Stimulated activated naive CD8-positive, alpha-beta T cell treated with anti-CD3 and anti-CD28 coated beads, Interleukin-15, Interleukin-2, amounts not matched to agents 100 ng/mL and 50 ng/mL, for 24 hours (primary cell): Measurements from ENCODE around the gene ARHGEF1.
"Not testable (repeated sequence)": the region's sequence is repeated elsewhere in the genome, so short reads cannot be mapped to it uniquely, and the experiment has no call there.

Experiments
- H3K27ac Mint-ChIP-seq: one replicate; pipeline ENCODE4 v1.8.0; 2021; ENCODE audit warnings: mild to moderate bottlenecking, mixed read lengths
- H3K27me3 Mint-ChIP-seq: one replicate; pipeline ENCODE4 v1.8.0; 2021; ENCODE audit warnings: mixed read lengths
- H3K36me3 Mint-ChIP-seq: one replicate; pipeline ENCODE4 v1.8.0; 2021; ENCODE audit warnings: low read depth, mixed read lengths
- H3K4me1 Mint-ChIP-seq: one replicate; pipeline ENCODE4 v1.8.0; 2021; ENCODE audit warnings: low read depth, mixed read lengths
- H3K4me3 Mint-ChIP-seq: one replicate; pipeline ENCODE4 v1.8.0; 2021; ENCODE audit warnings: mild to moderate bottlenecking, mixed read lengths
- H3K9me3 Mint-ChIP-seq: one replicate; pipeline ENCODE4 v1.8.0; 2021; ENCODE audit warnings: mixed read lengths

Gene ARHGEF1

GRCh38 chr19:41872384-41872774 is 10.6 kb upstream of the ARHGEF1 start:
- Mint-ChIP-seq H3K27me3 (no peaks in the 10 kb centered on the region), H3K36me3 (peaks cover 45% of the 10 kb centered on the region), H3K27ac (peak overlapping the region; percentile 81), H3K9me3 (no peaks in the 10 kb centered on the region), H3K4me3 (peak overlapping the region; percentile 30), H3K4me1 (peaks cover 92% of the 10 kb centered on the region)

DNA sequence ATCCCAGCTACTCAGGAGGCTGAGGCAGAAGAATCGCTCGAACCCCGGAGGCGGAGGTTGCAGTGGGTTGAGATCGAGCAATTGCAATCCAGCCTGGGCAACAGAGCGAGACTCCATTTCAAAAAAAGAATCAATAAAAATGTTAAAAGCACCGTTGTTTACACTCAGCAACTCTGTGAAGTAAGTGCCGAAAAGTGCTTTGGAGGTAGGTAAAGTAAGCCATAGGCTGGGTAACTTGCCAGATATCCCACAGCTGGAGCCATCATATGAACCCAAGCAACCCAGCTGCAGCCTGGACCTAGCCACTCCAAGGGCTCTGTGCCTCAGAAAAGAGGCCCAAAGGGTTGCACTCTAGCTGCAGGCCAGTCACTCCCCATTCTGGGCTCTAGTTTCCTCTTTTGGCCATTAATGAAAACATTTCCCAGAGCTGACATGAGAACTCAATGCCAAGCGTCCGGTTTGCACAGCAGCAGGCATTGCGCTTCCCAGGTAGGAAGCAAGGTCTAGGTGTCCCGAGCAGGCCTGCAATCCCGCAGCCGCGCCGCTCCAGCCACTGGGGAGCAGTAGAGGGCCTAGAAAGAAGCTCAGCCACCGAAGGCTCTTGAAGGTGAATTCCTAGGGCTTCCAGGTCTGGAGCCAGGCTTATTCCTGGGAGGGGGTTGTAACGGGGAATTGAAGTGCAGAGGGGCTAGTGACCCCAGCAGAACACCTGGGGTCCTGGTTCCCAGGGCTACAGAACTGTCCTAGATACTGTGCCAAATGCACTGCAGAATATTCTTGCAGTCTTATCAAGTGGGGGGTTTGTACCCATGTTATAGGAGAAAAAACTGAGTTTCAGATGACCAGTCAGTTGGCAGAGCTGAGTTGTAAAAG is 10.0 kb upstream of the ARHGEF1 start:
- Mint-ChIP-seq H3K4me3 (no peak overlapping the region), H3K9me3 (no peaks in the 10 kb centered on the region), H3K36me3 (peaks cover 40% of the 10 kb centered on the region), H3K27me3 (no peaks in the 10 kb centered on the region), H3K27ac (peak overlapping the region; percentile 81), H3K4me1 (peaks cover 92% of the 10 kb centered on the region)

DNA sequence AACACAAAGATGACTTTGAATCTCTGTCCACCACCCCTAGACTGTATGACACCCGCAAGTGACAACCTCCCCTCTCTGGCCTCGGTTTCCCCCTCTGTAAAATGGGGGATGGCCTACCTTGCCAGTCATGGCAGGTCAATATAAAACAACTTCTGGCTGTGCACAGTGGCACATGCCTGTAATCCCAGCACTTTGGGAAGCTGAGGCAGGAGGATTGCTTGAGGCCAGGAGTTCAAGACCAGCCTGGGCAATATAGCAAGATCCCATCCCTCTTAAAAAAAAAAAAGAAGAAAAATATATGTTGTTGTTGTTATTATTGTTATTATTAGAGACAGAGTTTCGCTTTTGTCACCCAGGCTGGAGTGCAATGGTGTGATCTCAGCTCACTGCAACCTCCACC is 7.0 kb upstream of the ARHGEF1 start:
- not testable (repeated sequence) for H3K27me3 Mint-ChIP-seq, H3K9me3 Mint-ChIP-seq
- peak overlapping the region; percentile 27 for H3K4me3 Mint-ChIP-seq
- H3K36me3 Mint-ChIP-seq, result peaks cover 13% of the 10 kb centered on the region
- H3K27ac Mint-ChIP-seq, result peak overlapping the region; percentile 79
- H3K4me1 Mint-ChIP-seq, result peaks cover 86% of the 10 kb centered on the region

DNA sequence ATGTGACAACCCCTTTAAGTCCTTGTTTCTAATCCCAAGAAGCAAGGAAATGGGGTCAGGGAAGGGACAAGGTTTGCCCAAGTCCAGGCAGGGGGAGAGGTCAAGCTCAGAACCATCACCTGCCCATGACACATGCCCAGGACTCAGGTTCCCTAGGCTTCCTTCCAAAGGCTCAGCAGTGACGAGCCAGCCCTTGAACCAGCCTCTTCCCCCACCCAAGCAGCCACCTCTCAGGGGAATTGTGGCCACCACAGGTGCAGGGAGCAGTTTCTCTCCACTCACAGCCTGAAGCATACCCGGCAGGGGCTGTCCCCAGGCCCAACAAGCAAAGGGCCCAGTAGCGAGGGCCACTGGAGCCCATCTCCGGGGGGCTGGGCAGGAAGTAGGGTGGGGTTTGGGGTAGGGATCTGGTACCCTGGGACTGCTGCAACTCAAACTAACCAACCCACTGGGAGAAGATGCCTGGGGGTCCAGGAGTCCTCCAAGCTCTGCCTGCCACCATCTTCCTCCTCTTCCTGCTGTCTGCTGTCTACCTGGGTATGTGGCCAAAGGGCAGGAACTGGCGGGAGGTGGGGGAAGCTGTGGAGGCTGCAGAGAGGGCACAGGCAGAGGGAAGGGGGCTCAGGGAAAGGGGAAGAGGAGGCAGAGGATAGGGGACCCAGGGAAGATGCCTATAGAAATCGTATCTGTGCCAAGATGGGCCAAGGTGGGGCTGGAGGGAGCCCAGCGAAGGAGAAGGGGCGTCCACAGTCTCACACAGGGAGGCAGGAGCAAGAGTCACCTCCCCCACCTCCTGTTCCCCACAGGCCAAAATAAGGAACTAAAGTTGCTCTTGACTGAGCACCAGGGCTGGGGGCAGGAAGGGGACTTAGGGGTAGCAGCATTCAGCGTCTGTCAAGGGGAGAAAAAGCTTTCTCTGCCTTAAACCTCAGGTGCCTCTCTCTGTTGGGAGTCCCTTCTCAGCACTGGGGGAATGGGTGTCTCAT is 5.8 kb upstream of the ARHGEF1 start, which contains the start of gene CD79A:
Gene CD79A (plus strand): TSS at position 433 of the 986 bp plus-strand sequence. CDS start 26 bp downstream, at position 459.
- Mint-ChIP-seq H3K36me3 (peaks cover 4% of the 10 kb centered on the region), H3K4me1 (peaks cover 81% of the 10 kb centered on the region), H3K4me3 (peak within 1 kb of the TSS; percentile 79)

GRCh38 chr19:41877916-41878905 is 4.8 kb upstream of the ARHGEF1 start:
- H3K4me3 Mint-ChIP-seq, result peak overlapping the region; percentile 79
- H3K4me1 Mint-ChIP-seq, result peaks cover 75% of the 10 kb centered on the region
- no peaks in the 10 kb centered on the region for H3K27me3 Mint-ChIP-seq
- peak overlapping the region; percentile 87 for H3K27ac Mint-ChIP-seq
- no peaks in the 10 kb centered on the region for H3K9me3 Mint-ChIP-seq
- H3K36me3 Mint-ChIP-seq, result no peaks in the 10 kb centered on the region

More for the DNA sequence above, 5.8 kb upstream of the ARHGEF1 start, which contains the start of gene CD79A:
- H3K27me3 Mint-ChIP-seq, result no peaks in the 10 kb centered on the region
- H3K27ac Mint-ChIP-seq, result peak within 1 kb of the TSS; percentile 87
- H3K9me3 Mint-ChIP-seq, result no peaks in the 10 kb centered on the region

DNA sequence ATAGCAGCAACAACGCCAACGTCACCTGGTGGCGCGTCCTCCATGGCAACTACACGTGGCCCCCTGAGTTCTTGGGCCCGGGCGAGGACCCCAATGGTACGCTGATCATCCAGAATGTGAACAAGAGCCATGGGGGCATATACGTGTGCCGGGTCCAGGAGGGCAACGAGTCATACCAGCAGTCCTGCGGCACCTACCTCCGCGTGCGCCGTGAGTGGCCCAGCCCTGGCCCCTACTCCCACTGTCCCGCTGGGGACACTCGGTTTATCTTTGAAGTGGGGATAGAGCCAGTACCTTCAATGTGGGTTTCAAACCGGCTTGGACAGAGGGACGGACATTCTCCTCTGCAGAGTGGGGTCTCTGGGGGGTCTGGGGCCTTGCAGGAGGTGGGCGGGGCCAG is 3.9 kb upstream of the ARHGEF1 start:
- Mint-ChIP-seq H3K4me1 (peaks cover 69% of the 10 kb centered on the region), H3K36me3 (peaks cover 7% of the 10 kb centered on the region), H3K9me3 (no peaks in the 10 kb centered on the region), H3K27me3 (no peaks in the 10 kb centered on the region), H3K27ac (peak overlapping the region; percentile 49), H3K4me3 (no peak overlapping the region)

DNA sequence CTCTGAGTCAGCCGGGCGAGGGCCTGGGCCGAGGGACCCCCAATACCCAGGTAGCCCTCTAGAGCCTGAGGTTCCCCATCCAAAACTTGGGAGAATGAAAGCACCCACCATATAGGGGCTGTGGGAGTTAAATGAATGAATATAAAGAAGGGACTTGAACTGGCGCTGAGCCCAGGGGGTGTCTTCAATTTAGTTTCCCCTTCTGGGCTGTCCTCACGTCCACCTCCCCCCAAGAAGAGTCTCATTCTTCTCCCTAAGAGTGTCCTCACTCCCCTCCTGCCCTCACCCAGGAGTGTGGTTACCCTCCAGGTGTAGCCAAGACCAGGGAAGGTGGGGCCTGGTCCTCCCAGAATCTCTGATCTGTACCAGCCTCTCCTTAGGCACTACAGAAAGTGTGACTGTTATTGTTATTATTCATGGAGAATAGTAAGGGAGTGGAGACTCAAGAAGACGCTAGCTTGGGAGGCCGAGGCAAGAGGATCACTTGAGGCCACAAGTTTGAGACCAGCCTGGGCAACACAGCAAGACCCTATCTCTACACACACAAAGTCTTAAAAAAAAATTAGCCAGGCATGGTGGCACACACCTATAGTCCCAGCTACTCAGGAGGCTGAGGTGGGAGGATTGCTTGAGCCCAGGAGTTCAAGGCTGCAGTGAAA is 3.2 kb upstream of the ARHGEF1 start:
- peaks cover 8% of the 10 kb centered on the region for H3K36me3 Mint-ChIP-seq
- H3K27ac Mint-ChIP-seq, result peak overlapping the region; percentile 9
- H3K27me3 Mint-ChIP-seq, result no peaks in the 10 kb centered on the region
- H3K4me3 Mint-ChIP-seq, result peak overlapping the region; percentile 20
- peaks cover 64% of the 10 kb centered on the region for H3K4me1 Mint-ChIP-seq
- H3K9me3 Mint-ChIP-seq, result no peaks in the 10 kb centered on the region

- H3K4me1 Mint-ChIP-seq, result peaks cover 66% of the 10 kb centered on the region
- H3K27me3 Mint-ChIP-seq, result no peaks in the 10 kb centered on the region
- peaks cover 8% of the 10 kb centered on the region for H3K36me3 Mint-ChIP-seq
- peak overlapping the region; percentile 9 for H3K27ac Mint-ChIP-seq
- H3K9me3 Mint-ChIP-seq, result no peaks in the 10 kb centered on the region
- H3K4me3 Mint-ChIP-seq, result no peak overlapping the region
Observed at GRCh38 chr19:41880329-41880708, 2.7 kb upstream of the ARHGEF1 start.

DNA sequence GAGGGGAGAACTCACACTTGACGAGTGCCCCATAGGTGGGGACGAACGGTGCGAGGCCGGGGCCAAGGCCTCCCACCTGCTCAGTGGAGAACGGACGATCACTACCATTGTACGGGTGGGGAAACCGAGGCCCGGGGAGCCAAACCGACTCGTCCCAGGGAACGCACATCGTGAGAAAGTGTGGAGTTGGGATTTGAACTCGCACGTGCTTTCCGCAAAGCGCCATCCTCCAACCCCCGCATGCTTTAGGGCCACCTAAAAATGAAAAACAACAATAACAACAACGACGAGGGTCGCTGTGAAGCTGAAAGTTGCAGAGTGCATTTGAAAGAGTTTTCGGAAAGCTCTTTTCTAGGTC is 458 bp downstream of the ARHGEF1 start:
- peak overlapping the region; percentile 93 for H3K27ac Mint-ChIP-seq
- H3K4me1 Mint-ChIP-seq, result peaks cover 63% of the 10 kb centered on the region
- no peaks in the 10 kb centered on the region for H3K27me3 Mint-ChIP-seq
- peaks cover 22% of the 10 kb centered on the region for H3K36me3 Mint-ChIP-seq
- H3K4me3 Mint-ChIP-seq, result peak overlapping the region; percentile 88
- no peaks in the 10 kb centered on the region for H3K9me3 Mint-ChIP-seq

- peak overlapping the region; percentile 88 for H3K4me3 Mint-ChIP-seq
- H3K9me3 Mint-ChIP-seq, result no peaks in the 10 kb centered on the region
- no peaks in the 10 kb centered on the region for H3K27me3 Mint-ChIP-seq
- peak overlapping the region; percentile 93 for H3K27ac Mint-ChIP-seq
- peaks cover 64% of the 10 kb centered on the region for H3K4me1 Mint-ChIP-seq
- H3K36me3 Mint-ChIP-seq, result peaks cover 27% of the 10 kb centered on the region
Observed at GRCh38 chr19:41883821-41884733, 1.1 kb downstream of the ARHGEF1 start.

- Mint-ChIP-seq H3K9me3 (no peaks in the 10 kb centered on the region), H3K27ac (peak overlapping the region; percentile 100), H3K4me1 (peaks cover 74% of the 10 kb centered on the region), H3K36me3 (peaks cover 45% of the 10 kb centered on the region), H3K27me3 (no peaks in the 10 kb centered on the region), H3K4me3 (peak overlapping the region; percentile 88)
Observed at GRCh38 chr19:41886761-41887710, 4.1 kb downstream of the ARHGEF1 start.
